IMR-90 (cell line): ENCODE measurements around the gene CXCL13. TPM values are rescaled to one million over a fixed set of nuclear protein-coding genes. Genes with fewer than 3 reads are reported as not detected.

Experiments used
- ATAC-seq: fragments of 200-7000 bp; cut with Tn5 transposase; 2 replicates; pipeline ENCODE4 v1.9.1; 2020; ENCODE audit warnings: low read depth, mild to moderate bottlenecking, moderate library complexity
- BruUV-seq: library from RNA; stranded (reverse); fragments of 400-500 nt; replicated peaks from 2 replicates; lab custom pipeline; 2021; lab: Mats Ljungman, UMichigan
- CTCF ChIA-PET: fragments of 300-600 bp; formaldehyde crosslinking; extraction: SDS; loops from one replicate; lab custom pipeline; 2021; ENCODE audit warnings: antibody characterized with exemption; lab: Yijun Ruan, JAX
- POLR2A ChIA-PET: fragments of 300-600 bp; sonication (Branson Sonifier 250); formaldehyde crosslinking; loops from one replicate; lab custom pipeline; 2022; ENCODE audit warnings: antibody characterized with exemption; ENCODE audit not compliant: unreplicated experiment; lab: Charles Lee
- DNase-seq: peaks from one replicate; pipeline ENCODE4 v3.0.0; 2013
- H2AFZ ChIP-seq: replicated peaks from 2 replicates; pipeline ENCODE3; 2013; ENCODE audit warnings: low read length, mild to moderate bottlenecking; ENCODE audit not compliant: poor library complexity
- H2AK5ac ChIP-seq: 2 replicates; pipeline ENCODE4 v1.6.1; 2013; ENCODE audit warnings: low read depth, low read length, inconsistent platforms
- H2AK9ac ChIP-seq: replicated peaks from 2 replicates; pipeline ENCODE3; 2013; ENCODE audit warnings: mild to moderate bottlenecking, low read depth, low read length, moderate library complexity; ENCODE audit not compliant: poor library complexity
- H2BK120ac ChIP-seq: 2 replicates; pipeline ENCODE4 v1.6.1; 2013; ENCODE audit warnings: low read depth, low read length, inconsistent platforms
- H2BK15ac ChIP-seq: 3 replicates; pipeline ENCODE4 v1.6.1; 2013; ENCODE audit warnings: low read depth, low read length, inconsistent platforms
- H2BK20ac ChIP-seq: 2 replicates; pipeline ENCODE4 v1.6.1; 2013; ENCODE audit warnings: low read depth, mild to moderate bottlenecking, inconsistent platforms, low read length, moderate library complexity
- H2BK5ac ChIP-seq: 2 replicates; pipeline ENCODE4 v1.6.1; 2013; ENCODE audit warnings: mild to moderate bottlenecking, low read depth, low read length, inconsistent platforms; ENCODE audit not compliant: poor library complexity, severe bottlenecking
- H3K14ac ChIP-seq: replicated peaks from 2 replicates; pipeline ENCODE4 v1.6.1; 2013; ENCODE audit warnings: low read depth, low read length, inconsistent platforms
- H3K18ac ChIP-seq: 2 replicates; pipeline ENCODE4 v1.6.1; 2013; ENCODE audit warnings: low read depth, low read length, control low read depth
- H3K23ac ChIP-seq: 2 replicates; pipeline ENCODE4 v1.6.1; 2013; ENCODE audit warnings: low read depth, low read length, inconsistent platforms
- H3K27ac ChIP-seq: 2 replicates; pipeline ENCODE4 v1.5.1; 2013; ENCODE audit warnings: mild to moderate bottlenecking, control low read depth, low read length; ENCODE audit not compliant: insufficient read depth
- H3K27me3 ChIP-seq: 2 replicates; pipeline ENCODE4 v1.6.1; 2013; ENCODE audit warnings: low read length; ENCODE audit not compliant: control insufficient read depth, insufficient read depth
- H3K36me3 ChIP-seq: 2 replicates; pipeline ENCODE4 v1.6.1; 2013; ENCODE audit warnings: low read length, mixed read lengths; ENCODE audit not compliant: control insufficient read depth, insufficient read depth
- H3K4ac ChIP-seq: 2 replicates; pipeline ENCODE4 v1.6.1; 2013; ENCODE audit warnings: low read depth, low read length, inconsistent platforms
- H3K4me1 ChIP-seq: 2 replicates; pipeline ENCODE4 v1.6.1; 2013; ENCODE audit warnings: low read length, mixed read lengths; ENCODE audit not compliant: control insufficient read depth, insufficient read depth
- H3K4me2 ChIP-seq: 2 replicates; pipeline ENCODE4 v1.6.1; 2013; ENCODE audit warnings: low read depth, mild to moderate bottlenecking, control low read depth, low read length, moderate library complexity
- H3K4me3 ChIP-seq: 2 replicates; pipeline ENCODE4 v1.5.1; 2013; ENCODE audit warnings: low read depth, mild to moderate bottlenecking, control low read depth, low read length, moderate library complexity; ENCODE audit not compliant: insufficient read depth
- H3K56ac ChIP-seq: 2 replicates; pipeline ENCODE4 v1.6.1; 2013; ENCODE audit warnings: low read length, inconsistent platforms; ENCODE audit not compliant: insufficient read depth; ENCODE audit errors: extremely low read depth
- H3K79me1 ChIP-seq, 2 experiments: 2 replicates each; pipeline ENCODE4 v1.6.1; 2013; ENCODE audit warnings: low read length in 2 of 2, inconsistent platforms in 1 of 2, low read depth in 1 of 2
- H3K9ac ChIP-seq: 2 replicates; pipeline ENCODE4 v1.6.1; 2013; ENCODE audit warnings: low read depth, low read length, control low read depth
- H3K9me1 ChIP-seq: 2 replicates; pipeline ENCODE4 v1.6.1; 2013; ENCODE audit warnings: low read length, inconsistent platforms; ENCODE audit not compliant: insufficient read depth
- H3K9me3 ChIP-seq: 2 replicates; pipeline ENCODE4 v1.6.1; 2013; ENCODE audit warnings: low read length; ENCODE audit not compliant: control insufficient read depth, insufficient read depth
- H4K20me1 ChIP-seq: 2 replicates; pipeline ENCODE4 v1.6.1; 2013; ENCODE audit warnings: low read length, inconsistent platforms; ENCODE audit not compliant: insufficient read depth
- H4K5ac ChIP-seq: 2 replicates; pipeline ENCODE4 v1.6.1; 2013; ENCODE audit warnings: mild to moderate bottlenecking, low read depth, low read length, control low read depth
- H4K8ac ChIP-seq, 2 experiments: 2 replicates each; pipeline ENCODE4 v1.6.1; 2013; ENCODE audit warnings: low read depth in 2 of 2, low read length in 2 of 2, control low read depth in 1 of 2, inconsistent platforms in 1 of 2
- H4K91ac ChIP-seq: 2 replicates; pipeline ENCODE4 v1.6.1; 2013; ENCODE audit warnings: low read depth, low read length, inconsistent platforms; ENCODE audit not compliant: insufficient read depth
- BHLHE40 ChIP-seq: fragments of 150-350 bp; IDR thresholded peaks from 2 replicates; pipeline ENCODE4 v1.6.1; 2016; ENCODE audit warnings: mild to moderate bottlenecking, low read depth, low read length
- CEBPB ChIP-seq: IDR thresholded peaks from 2 replicates; pipeline ENCODE4 v1.6.1; 2012; ENCODE audit warnings: low read depth, low read length, improper control_type of control experiment
- CHD1 ChIP-seq: IDR thresholded peaks from 2 replicates; pipeline ENCODE4 v1.6.1; 2012; ENCODE audit warnings: low read depth, low read length, improper control_type of control experiment
- ELK1 ChIP-seq: fragments of 150-350 bp; IDR thresholded peaks from 2 replicates; pipeline ENCODE4 v1.6.1; 2016; ENCODE audit warnings: low read depth, mild to moderate bottlenecking, low read length, moderate library complexity, borderline replicate concordance
- FOS ChIP-seq: fragments of 150-350 bp; IDR thresholded peaks from 2 replicates; pipeline ENCODE4 v1.6.1; 2016; ENCODE audit warnings: low read depth, low read length
- MAFK ChIP-seq: IDR thresholded peaks from 2 replicates; pipeline ENCODE4 v1.6.1; 2012; ENCODE audit warnings: low read depth, low read length, improper control_type of control experiment
- MAZ ChIP-seq: IDR thresholded peaks from 2 replicates; pipeline ENCODE4 v1.6.1; 2012; ENCODE audit warnings: low read depth, mild to moderate bottlenecking, low read length, improper control_type of control experiment, moderate library complexity, borderline replicate concordance
- MXI1 ChIP-seq: IDR thresholded peaks from 2 replicates; pipeline ENCODE4 v1.6.1; 2012; ENCODE audit warnings: low read depth, mild to moderate bottlenecking, low read length, moderate library complexity, borderline replicate concordance
- NFE2L2 ChIP-seq: fragments of 150-350 bp; IDR thresholded peaks from 2 replicates; pipeline ENCODE4 v1.6.1; 2016; ENCODE audit warnings: low read depth, mild to moderate bottlenecking, low read length
- POLR2A ChIP-seq: IDR thresholded peaks from 2 replicates; pipeline ENCODE4 v1.6.1; 2012; ENCODE audit warnings: mild to moderate bottlenecking, low read depth, low read length
- RAD21 ChIP-seq: IDR thresholded peaks from 2 replicates; pipeline ENCODE4 v1.6.1; 2012; ENCODE audit warnings: low read length, improper control_type of control experiment
- RCOR1 ChIP-seq: IDR thresholded peaks from 2 replicates; pipeline ENCODE4 v1.6.1; 2012; ENCODE audit warnings: mild to moderate bottlenecking, low read length, improper control_type of control experiment; ENCODE audit not compliant: insufficient replicate concordance
- RFX5 ChIP-seq: IDR thresholded peaks from 2 replicates; pipeline ENCODE4 v1.8.0; 2012; ENCODE audit warnings: low read depth, mild to moderate bottlenecking, low read length, moderate library complexity
- SMC3 ChIP-seq: fragments of 150-350 bp; IDR thresholded peaks from 2 replicates; pipeline ENCODE4 v1.6.1; 2016; ENCODE audit warnings: low read depth, mild to moderate bottlenecking, antibody characterized with exemption, low read length, moderate library complexity
- USF2 ChIP-seq: fragments of 150-350 bp; IDR thresholded peaks from 2 replicates; pipeline ENCODE4 v1.6.1; 2017; ENCODE audit warnings: mild to moderate bottlenecking, antibody characterized with exemption, low read length, low read depth
- dilution Hi-C: fragments of 300-500 bp; cut with HindIII; formaldehyde crosslinking; loops from one replicate; pipeline ENCODE4 v1.14.3; 2018; ENCODE audit warnings: low sequenced_read_pairs; ENCODE audit not compliant: unreplicated experiment
- in situ Hi-C: fragments of 300-500 bp; cut with MboI; formaldehyde crosslinking; loops from 3 replicates; pipeline ENCODE4 v1.14.3; 2019; ENCODE audit warnings: low sequenced_read_pairs, inconsistent platforms, mixed read lengths
- intact Hi-C: fragments of 100-400 bp; cut with micrococcal nuclease; formaldehyde crosslinking; loops from 2 replicates; pipeline ENCODE4 v1.10.0; 2022
- polyA plus RNA-seq, 3 experiments: library from polyadenylated mRNA; depleted of rRNA; stranded (reverse); fragments of >200 nt; gene quantifications; 2 replicates each; pipeline ENCODE4 v1.2.3, GENCODE V29; 2012; ENCODE audit warnings: low replicate concordance in 1 of 3
- total RNA-seq: library from RNA; depleted of rRNA; stranded (reverse); fragments of >200 nt; gene quantifications from 2 replicates; pipeline ENCODE4 v1.2.3, GENCODE V29; 2012
- TF ChIP-seq, protein P1 (sequence below): conservative IDR thresholded peaks from 2 replicates; pipeline ENCODE4 v1.5.1; 2012; ENCODE audit warnings: mild to moderate bottlenecking, low read depth, low read length, improper control_type of control experiment

CXCL13 gene
- total and polyA plus RNA-seq, 2 of the 4 experiments (the other 2 are of a cell fraction) = not detected

DNA sequence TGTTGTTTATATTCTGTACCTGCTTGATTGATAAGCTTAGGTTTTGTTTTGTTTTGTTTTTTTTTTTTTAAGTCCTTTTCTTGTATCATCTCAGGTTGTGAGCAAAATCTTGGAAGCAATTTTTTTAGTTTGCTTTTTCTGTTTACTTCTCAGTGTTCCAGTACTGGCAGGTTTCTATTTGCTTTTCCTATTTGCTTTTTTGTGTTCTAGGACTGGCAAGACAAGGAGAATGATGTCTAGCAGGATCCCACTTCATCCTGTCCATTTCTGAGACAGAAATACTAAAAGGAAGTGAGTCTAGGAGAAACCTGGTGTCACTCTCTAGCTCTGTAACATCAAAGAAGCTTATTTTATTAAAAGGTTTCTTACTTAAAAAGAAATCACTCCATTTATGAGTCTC lies 15.6 kb downstream of the CXCL13 start:
- in situ Hi-C loops (no loop called here), intact Hi-C loops (no loop called here), dilution Hi-C loops (no loop called here)
- DNase-seq (no peak), ATAC-seq (no peak)
- Histone ChIP-seq H3K4me2 (no peak overlapping the region), H2AFZ (no peak overlapping the region), H4K91ac (no peak overlapping the region), H3K23ac (no peak overlapping the region), H4K5ac (no peak overlapping the region), H3K4ac (no peak overlapping the region), H3K4me3 (no peak overlapping the region), H3K9me1 (no peaks in the 10 kb centered on the region), H3K79me1 (no peaks in the 10 kb centered on the region), H2BK120ac (no peak overlapping the region), H3K18ac (no peak overlapping the region), H2AK9ac (no peak overlapping the region), H4K8ac (no peak overlapping the region), H3K36me3 (no peaks in the 10 kb centered on the region), H3K27ac (no peak overlapping the region), H3K9ac (no peak overlapping the region), H2BK20ac (no peak overlapping the region), H2BK5ac (no peak overlapping the region), H4K20me1 (no peaks in the 10 kb centered on the region), H3K9me3 (no peaks in the 10 kb centered on the region), H3K56ac (no peak overlapping the region), H3K27me3 (peaks cover 20% of the 10 kb centered on the region), H3K14ac (no peak overlapping the region), H2AK5ac (no peak overlapping the region), H3K4me1 (no peaks in the 10 kb centered on the region), H2BK15ac (no peak overlapping the region)
- TF ChIP-seq ELK1 (no peak), RCOR1 (no peak), NFE2L2 (no peak), USF2 (no peak), CEBPB (no peak), FOS (no peak), SMC3 (no peak), RFX5 (no peak), BHLHE40 (no peak), MAZ (no peak), POLR2A (no peak), MXI1 (no peak), CHD1 (no peak), MAFK (no peak), RAD21 (no peak)
- TF ChIP-seq, protein P1, sequence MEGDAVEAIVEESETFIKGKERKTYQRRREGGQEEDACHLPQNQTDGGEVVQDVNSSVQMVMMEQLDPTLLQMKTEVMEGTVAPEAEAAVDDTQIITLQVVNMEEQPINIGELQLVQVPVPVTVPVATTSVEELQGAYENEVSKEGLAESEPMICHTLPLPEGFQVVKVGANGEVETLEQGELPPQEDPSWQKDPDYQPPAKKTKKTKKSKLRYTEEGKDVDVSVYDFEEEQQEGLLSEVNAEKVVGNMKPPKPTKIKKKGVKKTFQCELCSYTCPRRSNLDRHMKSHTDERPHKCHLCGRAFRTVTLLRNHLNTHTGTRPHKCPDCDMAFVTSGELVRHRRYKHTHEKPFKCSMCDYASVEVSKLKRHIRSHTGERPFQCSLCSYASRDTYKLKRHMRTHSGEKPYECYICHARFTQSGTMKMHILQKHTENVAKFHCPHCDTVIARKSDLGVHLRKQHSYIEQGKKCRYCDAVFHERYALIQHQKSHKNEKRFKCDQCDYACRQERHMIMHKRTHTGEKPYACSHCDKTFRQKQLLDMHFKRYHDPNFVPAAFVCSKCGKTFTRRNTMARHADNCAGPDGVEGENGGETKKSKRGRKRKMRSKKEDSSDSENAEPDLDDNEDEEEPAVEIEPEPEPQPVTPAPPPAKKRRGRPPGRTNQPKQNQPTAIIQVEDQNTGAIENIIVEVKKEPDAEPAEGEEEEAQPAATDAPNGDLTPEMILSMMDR = no peak
- POLR2A ChIA-PET = no interaction called here
- CTCF ChIA-PET = no interaction called here
- BruUV-seq = no TSS peak
